PC-9 (cell line): ENCODE results near the gene ZFP91.

Source experiments
- EZH2 ChIP-seq: fragments of 200-600 bp; sonication (generic); IDR thresholded peaks from 2 replicates; pipeline ENCODE4 v1.8.0; 2017; ENCODE audit warnings: antibody characterized with exemption, low read depth
- TF ChIP-seq, protein P1 (sequence below): fragments of 200-600 bp; sonication (generic); conservative IDR thresholded peaks from 2 replicates; pipeline ENCODE4 v1.6.1; 2017; ENCODE audit warnings: mixed run types, antibody characterized with exemption, mild to moderate bottlenecking, moderate library complexity

DNA sequence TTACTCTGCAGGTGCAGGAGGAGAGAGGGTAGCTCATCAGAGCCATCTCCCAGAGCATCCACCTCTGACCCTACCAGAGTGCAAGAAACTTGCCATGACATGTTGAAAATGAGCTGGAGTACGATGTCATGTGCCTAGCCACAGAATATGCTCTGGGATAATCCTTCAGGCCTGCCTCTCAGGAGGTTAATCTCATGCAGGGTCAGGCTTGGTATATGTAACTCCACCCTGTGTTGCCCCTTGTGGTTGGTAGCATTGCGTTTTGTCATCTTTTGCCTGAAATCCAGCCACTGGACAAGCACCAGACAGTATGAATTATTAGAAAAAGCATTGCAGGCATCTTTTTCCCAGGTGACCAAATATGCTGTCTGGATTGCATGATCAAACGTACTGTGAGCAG is 79.8 kb downstream of the ZFP91 start:
- TF ChIP-seq, protein P1, sequence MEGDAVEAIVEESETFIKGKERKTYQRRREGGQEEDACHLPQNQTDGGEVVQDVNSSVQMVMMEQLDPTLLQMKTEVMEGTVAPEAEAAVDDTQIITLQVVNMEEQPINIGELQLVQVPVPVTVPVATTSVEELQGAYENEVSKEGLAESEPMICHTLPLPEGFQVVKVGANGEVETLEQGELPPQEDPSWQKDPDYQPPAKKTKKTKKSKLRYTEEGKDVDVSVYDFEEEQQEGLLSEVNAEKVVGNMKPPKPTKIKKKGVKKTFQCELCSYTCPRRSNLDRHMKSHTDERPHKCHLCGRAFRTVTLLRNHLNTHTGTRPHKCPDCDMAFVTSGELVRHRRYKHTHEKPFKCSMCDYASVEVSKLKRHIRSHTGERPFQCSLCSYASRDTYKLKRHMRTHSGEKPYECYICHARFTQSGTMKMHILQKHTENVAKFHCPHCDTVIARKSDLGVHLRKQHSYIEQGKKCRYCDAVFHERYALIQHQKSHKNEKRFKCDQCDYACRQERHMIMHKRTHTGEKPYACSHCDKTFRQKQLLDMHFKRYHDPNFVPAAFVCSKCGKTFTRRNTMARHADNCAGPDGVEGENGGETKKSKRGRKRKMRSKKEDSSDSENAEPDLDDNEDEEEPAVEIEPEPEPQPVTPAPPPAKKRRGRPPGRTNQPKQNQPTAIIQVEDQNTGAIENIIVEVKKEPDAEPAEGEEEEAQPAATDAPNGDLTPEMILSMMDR: no peak
- no peak for TF ChIP-seq EZH2
